WTC11 (cell line): Measurements from ENCODE around the gene DHRS1. TPM values are rescaled to one million over a fixed set of nuclear protein-coding genes. Genes with fewer than 3 reads are reported as not detected.

Experiments used
- CREB1 ChIP-seq: sonication (generic); formaldehyde crosslinking; IDR thresholded peaks from 2 replicates; pipeline ENCODE4 v1.8.0; 2023; ENCODE audit warnings: mild to moderate bottlenecking, missing genetic modification reagents
- FOXK1 ChIP-seq: sonication (generic); formaldehyde crosslinking; IDR thresholded peaks from 2 replicates; pipeline ENCODE4 v1.8.0; 2022; ENCODE audit warnings: mild to moderate bottlenecking, moderate library complexity, missing genetic modification reagents
- GRHL2 ChIP-seq: fragments of 250-450 bp; sonication (Bioruptor Pico); IDR thresholded peaks from 2 replicates; pipeline ENCODE4 v1.8.0; 2022; ENCODE audit warnings: mild to moderate bottlenecking, moderate library complexity; ENCODE audit not compliant: insufficient replicate concordance, severe bottlenecking
- MXD4 ChIP-seq: fragments of 250-450 bp; sonication (Bioruptor Pico); IDR thresholded peaks from 2 replicates; pipeline ENCODE4 v1.8.0; 2021; ENCODE audit warnings: mild to moderate bottlenecking, moderate library complexity, borderline replicate concordance
- MYBL2 ChIP-seq: sonication (generic); formaldehyde crosslinking; IDR thresholded peaks from 2 replicates; pipeline ENCODE4 v1.8.1; 2023; ENCODE audit warnings: mild to moderate bottlenecking, moderate library complexity, missing genetic modification reagents
- NFE2L1 ChIP-seq: sonication (generic); formaldehyde crosslinking; IDR thresholded peaks from 2 replicates; pipeline ENCODE4 v1.8.1; 2023; ENCODE audit warnings: missing genetic modification reagents
- SMAD3 ChIP-seq: sonication (generic); formaldehyde crosslinking; IDR thresholded peaks from 2 replicates; pipeline ENCODE4 v1.8.0; 2022; ENCODE audit warnings: missing genetic modification reagents, mild to moderate bottlenecking, borderline replicate concordance
- TCF7 ChIP-seq: sonication (generic); formaldehyde crosslinking; IDR thresholded peaks from 2 replicates; pipeline ENCODE4 v1.8.0; 2022; ENCODE audit warnings: mild to moderate bottlenecking, low read depth, missing genetic modification reagents, moderate library complexity
- TP53 ChIP-seq: sonication (generic); formaldehyde crosslinking; IDR thresholded peaks from 2 replicates; pipeline ENCODE4 v1.8.1; 2023; ENCODE audit warnings: mild to moderate bottlenecking, missing genetic modification reagents
- ZNF396 ChIP-seq: fragments of 250-450 bp; sonication (Bioruptor Pico); IDR thresholded peaks from 2 replicates; pipeline ENCODE4 v1.8.0; 2021; ENCODE audit warnings: mild to moderate bottlenecking, moderate library complexity, borderline replicate concordance
- ZNF423 ChIP-seq: fragments of 250-450 bp; sonication (Bioruptor Pico); IDR thresholded peaks from 2 replicates; pipeline ENCODE4 v2.1.2; 2022; ENCODE audit warnings: mild to moderate bottlenecking, moderate library complexity
- total RNA-seq: library from RNA; stranded (reverse); gene quantifications from 3 replicates; pipeline ENCODE4 v1.2.3, GENCODE V29; 2021
- TF ChIP-seq, protein P1 (sequence below): sonication (generic); formaldehyde crosslinking; IDR thresholded peaks from 2 replicates; pipeline ENCODE4 v1.8.0; 2022; ENCODE audit warnings: mild to moderate bottlenecking, missing genetic modification reagents
- TF ChIP-seq, protein P2 (sequence below): fragments of 250-450 bp; sonication (Bioruptor Pico); IDR thresholded peaks from 2 replicates; pipeline ENCODE4 v1.8.0; 2021; ENCODE audit warnings: mild to moderate bottlenecking
- TF ChIP-seq, protein P3 (sequence below): sonication (generic); formaldehyde crosslinking; IDR thresholded peaks from 2 replicates; pipeline ENCODE4 v1.8.1; 2022; ENCODE audit warnings: low read depth, missing genetic modification reagents, borderline replicate concordance
- TF ChIP-seq, protein P4 (sequence below): fragments of 250-450 bp; sonication (Bioruptor Pico); IDR thresholded peaks from 2 replicates; pipeline ENCODE4 v1.9.0; 2021; ENCODE audit warnings: mild to moderate bottlenecking
- TF ChIP-seq, protein P5 (sequence below): sonication (generic); formaldehyde crosslinking; IDR thresholded peaks from 2 replicates; pipeline ENCODE4 v1.8.1; 2022; ENCODE audit warnings: missing genetic modification reagents, borderline replicate concordance
- TF ChIP-seq, protein P6 (sequence below): fragments of 250-450 bp; sonication (Bioruptor Pico); IDR thresholded peaks from 2 replicates; pipeline ENCODE4 v1.9.0; 2021; ENCODE audit warnings: mild to moderate bottlenecking

The DHRS1 gene
- total RNA-seq, 1 experiment from 2014 or later, result 13.9 TPM

- TF ChIP-seq, protein P1, sequence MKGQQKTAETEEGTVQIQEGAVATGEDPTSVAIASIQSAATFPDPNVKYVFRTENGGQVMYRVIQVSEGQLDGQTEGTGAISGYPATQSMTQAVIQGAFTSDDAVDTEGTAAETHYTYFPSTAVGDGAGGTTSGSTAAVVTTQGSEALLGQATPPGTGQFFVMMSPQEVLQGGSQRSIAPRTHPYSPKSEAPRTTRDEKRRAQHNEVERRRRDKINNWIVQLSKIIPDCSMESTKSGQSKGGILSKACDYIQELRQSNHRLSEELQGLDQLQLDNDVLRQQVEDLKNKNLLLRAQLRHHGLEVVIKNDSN (CRISPR knock-in tag), result peak; percentile 86
- TF ChIP-seq, protein P2, sequence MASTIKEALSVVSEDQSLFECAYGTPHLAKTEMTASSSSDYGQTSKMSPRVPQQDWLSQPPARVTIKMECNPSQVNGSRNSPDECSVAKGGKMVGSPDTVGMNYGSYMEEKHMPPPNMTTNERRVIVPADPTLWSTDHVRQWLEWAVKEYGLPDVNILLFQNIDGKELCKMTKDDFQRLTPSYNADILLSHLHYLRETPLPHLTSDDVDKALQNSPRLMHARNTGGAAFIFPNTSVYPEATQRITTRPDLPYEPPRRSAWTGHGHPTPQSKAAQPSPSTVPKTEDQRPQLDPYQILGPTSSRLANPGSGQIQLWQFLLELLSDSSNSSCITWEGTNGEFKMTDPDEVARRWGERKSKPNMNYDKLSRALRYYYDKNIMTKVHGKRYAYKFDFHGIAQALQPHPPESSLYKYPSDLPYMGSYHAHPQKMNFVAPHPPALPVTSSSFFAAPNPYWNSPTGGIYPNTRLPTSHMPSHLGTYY (CRISPR knock-in tag), result no peak
- TF ChIP-seq MYBL2 (peak; percentile 97), ZNF396 (CRISPR knock-in tag) (no peak), TCF7 (peak; percentile 95), CREB1 (CRISPR knock-in tag) (peak; percentile 97), MXD4 (CRISPR knock-in tag) (no peak), FOXK1 (CRISPR knock-in tag) (peak; percentile 90), GRHL2 (CRISPR knock-in tag) (no peak), SMAD3 (CRISPR knock-in tag) (peak; percentile 87), TP53 (CRISPR knock-in tag) (peak; percentile 97), ZNF423 (CRISPR knock-in tag) (no peak), NFE2L1 (peak; percentile 97)
- TF ChIP-seq, protein P3, sequence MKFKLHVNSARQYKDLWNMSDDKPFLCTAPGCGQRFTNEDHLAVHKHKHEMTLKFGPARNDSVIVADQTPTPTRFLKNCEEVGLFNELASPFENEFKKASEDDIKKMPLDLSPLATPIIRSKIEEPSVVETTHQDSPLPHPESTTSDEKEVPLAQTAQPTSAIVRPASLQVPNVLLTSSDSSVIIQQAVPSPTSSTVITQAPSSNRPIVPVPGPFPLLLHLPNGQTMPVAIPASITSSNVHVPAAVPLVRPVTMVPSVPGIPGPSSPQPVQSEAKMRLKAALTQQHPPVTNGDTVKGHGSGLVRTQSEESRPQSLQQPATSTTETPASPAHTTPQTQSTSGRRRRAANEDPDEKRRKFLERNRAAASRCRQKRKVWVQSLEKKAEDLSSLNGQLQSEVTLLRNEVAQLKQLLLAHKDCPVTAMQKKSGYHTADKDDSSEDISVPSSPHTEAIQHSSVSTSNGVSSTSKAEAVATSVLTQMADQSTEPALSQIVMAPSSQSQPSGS (CRISPR knock-in tag), result peak; percentile 91
- TF ChIP-seq, protein P4, sequence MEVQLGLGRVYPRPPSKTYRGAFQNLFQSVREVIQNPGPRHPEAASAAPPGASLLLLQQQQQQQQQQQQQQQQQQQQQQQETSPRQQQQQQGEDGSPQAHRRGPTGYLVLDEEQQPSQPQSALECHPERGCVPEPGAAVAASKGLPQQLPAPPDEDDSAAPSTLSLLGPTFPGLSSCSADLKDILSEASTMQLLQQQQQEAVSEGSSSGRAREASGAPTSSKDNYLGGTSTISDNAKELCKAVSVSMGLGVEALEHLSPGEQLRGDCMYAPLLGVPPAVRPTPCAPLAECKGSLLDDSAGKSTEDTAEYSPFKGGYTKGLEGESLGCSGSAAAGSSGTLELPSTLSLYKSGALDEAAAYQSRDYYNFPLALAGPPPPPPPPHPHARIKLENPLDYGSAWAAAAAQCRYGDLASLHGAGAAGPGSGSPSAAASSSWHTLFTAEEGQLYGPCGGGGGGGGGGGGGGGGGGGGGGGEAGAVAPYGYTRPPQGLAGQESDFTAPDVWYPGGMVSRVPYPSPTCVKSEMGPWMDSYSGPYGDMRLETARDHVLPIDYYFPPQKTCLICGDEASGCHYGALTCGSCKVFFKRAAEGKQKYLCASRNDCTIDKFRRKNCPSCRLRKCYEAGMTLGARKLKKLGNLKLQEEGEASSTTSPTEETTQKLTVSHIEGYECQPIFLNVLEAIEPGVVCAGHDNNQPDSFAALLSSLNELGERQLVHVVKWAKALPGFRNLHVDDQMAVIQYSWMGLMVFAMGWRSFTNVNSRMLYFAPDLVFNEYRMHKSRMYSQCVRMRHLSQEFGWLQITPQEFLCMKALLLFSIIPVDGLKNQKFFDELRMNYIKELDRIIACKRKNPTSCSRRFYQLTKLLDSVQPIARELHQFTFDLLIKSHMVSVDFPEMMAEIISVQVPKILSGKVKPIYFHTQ (CRISPR knock-in tag), result no peak
- TF ChIP-seq, protein P5, sequence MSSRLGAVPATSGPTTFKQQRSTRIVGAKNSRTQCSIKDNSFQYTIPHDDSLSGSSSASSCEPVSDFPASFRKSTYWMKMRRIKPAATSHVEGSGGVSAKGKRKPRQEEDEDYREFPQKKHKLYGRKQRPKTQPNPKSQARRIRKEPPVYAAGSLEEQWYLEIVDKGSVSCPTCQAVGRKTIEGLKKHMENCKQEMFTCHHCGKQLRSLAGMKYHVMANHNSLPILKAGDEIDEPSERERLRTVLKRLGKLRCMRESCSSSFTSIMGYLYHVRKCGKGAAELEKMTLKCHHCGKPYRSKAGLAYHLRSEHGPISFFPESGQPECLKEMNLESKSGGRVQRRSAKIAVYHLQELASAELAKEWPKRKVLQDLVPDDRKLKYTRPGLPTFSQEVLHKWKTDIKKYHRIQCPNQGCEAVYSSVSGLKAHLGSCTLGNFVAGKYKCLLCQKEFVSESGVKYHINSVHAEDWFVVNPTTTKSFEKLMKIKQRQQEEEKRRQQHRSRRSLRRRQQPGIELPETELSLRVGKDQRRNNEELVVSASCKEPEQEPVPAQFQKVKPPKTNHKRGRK (CRISPR knock-in tag), result 0 out of 2 replicates have a peak, but pooled peaks have one; percentile 27
- TF ChIP-seq, protein P6, sequence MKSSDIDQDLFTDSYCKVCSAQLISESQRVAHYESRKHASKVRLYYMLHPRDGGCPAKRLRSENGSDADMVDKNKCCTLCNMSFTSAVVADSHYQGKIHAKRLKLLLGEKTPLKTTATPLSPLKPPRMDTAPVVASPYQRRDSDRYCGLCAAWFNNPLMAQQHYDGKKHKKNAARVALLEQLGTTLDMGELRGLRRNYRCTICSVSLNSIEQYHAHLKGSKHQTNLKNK (CRISPR knock-in tag), result no peak
Observed at GRCh38 chr14:24332268-24332993, 32.9 kb upstream of the DHRS1 start (continued).
